HepG2 (cell line): ENCODE measurements around the gene DDC. TPM values are rescaled to one million over a fixed set of nuclear protein-coding genes. Genes with fewer than 3 reads are reported as not detected.

Experiments
- ATAC-seq: fragments of 200-7000 bp; cut with Tn5 transposase; 3 replicates; pipeline ENCODE4 v1.9.1; 2020; ENCODE audit warnings: mild to moderate bottlenecking, moderate library complexity
- BruUV-seq: library from RNA; stranded (reverse); fragments of 400-500 nt; replicated peaks from 2 replicates; lab custom pipeline; 2021; lab: Mats Ljungman, UMichigan
- CTCF ChIA-PET: fragments of 300-600 bp; formaldehyde crosslinking; extraction: SDS; loops from one replicate; lab custom pipeline; 2021; ENCODE audit warnings: low total read pairs, inconsistent platforms, low intra/inter-chr PET ratio; lab: Yijun Ruan, JAX
- POLR2A ChIA-PET: fragments of 350-600 bp; sonication (Branson Sonifier 250); formaldehyde crosslinking; loops from one replicate; lab custom pipeline; 2020; ENCODE audit warnings: antibody characterized with exemption, inconsistent platforms; lab: Yijun Ruan, JAX
- DNase-seq: peaks from one replicate; pipeline ENCODE4 v3.0.0-alpha.2; 2015; ENCODE audit warnings: low spot score
- FAIRE-seq: peaks from 3 replicates; lab custom pipeline; 2011; peaks lifted over from hg19 to GRCh38; lab: Jason Lieb, UNC
- H2AFZ ChIP-seq: one replicate; pipeline ENCODE4 v1.6.1; 2011; ENCODE audit warnings: low read length, inconsistent platforms
- H3K27ac ChIP-seq: fragments of 300-600 bp; 3 replicates; pipeline ENCODE4 v1.8.0; 2011; ENCODE audit warnings: mixed run types, mild to moderate bottlenecking, mixed read lengths, low read length, inconsistent platforms; ENCODE audit not compliant: insufficient read depth; ENCODE audit errors: extremely low read length
- H3K27me3 ChIP-seq, 2 experiments: fragments of 200-600 bp in 1 of 2; 2 replicates in 1 of 2; 3 replicates in 1 of 2; pipeline versions ENCODE4 v1.6.0 to v1.8.0; 2011; ENCODE audit warnings: low read length in 2 of 2, mild to moderate bottlenecking in 2 of 2, moderate library complexity in 2 of 2, inconsistent platforms in 1 of 2; ENCODE audit not compliant: insufficient read depth in 2 of 2, control insufficient read depth in 1 of 2
- H3K36me3 ChIP-seq, 2 experiments: fragments of 200-600 bp in 1 of 2; replicated peaks in 1 of 2; 2 replicates in 1 of 2; 3 replicates in 1 of 2; pipeline versions ENCODE4 v1.5.1 to v1.8.0; 2011; ENCODE audit warnings: low read length in 2 of 2, inconsistent platforms in 1 of 2; ENCODE audit not compliant: insufficient read depth in 2 of 2, control insufficient read depth in 1 of 2
- H3K4me1 ChIP-seq: 2 replicates; pipeline ENCODE4 v1.5.1; 2012; ENCODE audit warnings: low read length, inconsistent platforms; ENCODE audit not compliant: insufficient read depth
- H3K4me2 ChIP-seq: 2 replicates; pipeline ENCODE4 v1.6.0; 2011; ENCODE audit warnings: low read depth, low read length, inconsistent platforms
- H3K4me3 ChIP-seq, 3 experiments: fragments of 200-600 bp in 1 of 3; sonication (generic), shearing (Covaris generic) in 1 of 3; replicated peaks in 1 of 3; 2 replicates each; pipeline ENCODE4 v1.5.1; 2011 to 2016; ENCODE audit warnings: low read length in 3 of 3, inconsistent platforms in 2 of 3, low read depth in 2 of 3, mild to moderate bottlenecking in 2 of 3, control low read depth in 1 of 3, mixed read lengths in 1 of 3; ENCODE audit not compliant: insufficient read depth in 1 of 3
- H3K79me2 ChIP-seq: one replicate; pipeline ENCODE4 v1.6.1; 2011; ENCODE audit warnings: low read length, inconsistent platforms; ENCODE audit not compliant: insufficient read depth
- H3K9ac ChIP-seq: 2 replicates; pipeline ENCODE4 v1.6.0; 2011; ENCODE audit warnings: mild to moderate bottlenecking, low read depth, low read length, inconsistent platforms; ENCODE audit not compliant: insufficient read depth
- H3K9me3 ChIP-seq: 2 replicates; pipeline ENCODE4 v1.5.1; 2012; ENCODE audit warnings: mild to moderate bottlenecking, low read length
- H4K20me1 ChIP-seq: 2 replicates; pipeline ENCODE4 v1.6.0; 2011; ENCODE audit warnings: inconsistent platforms, mild to moderate bottlenecking, low read length, moderate library complexity; ENCODE audit not compliant: insufficient read depth
- CREBL2 ChIP-seq: sonication (generic); formaldehyde crosslinking; IDR thresholded peaks from 2 replicates; pipeline ENCODE4 v1.8.1; 2023; ENCODE audit warnings: missing genetic modification reagents, mild to moderate bottlenecking, borderline replicate concordance
- MXD4 ChIP-seq: IDR thresholded peaks from 2 replicates; pipeline ENCODE4 v1.6.1; 2016; ENCODE audit warnings: mild to moderate bottlenecking, missing biosample characterization, missing genetic modification reagents
- PPARG ChIP-seq: conservative IDR thresholded peaks from 2 replicates; pipeline ENCODE4 v1.6.1; 2016; ENCODE audit warnings: missing biosample characterization, missing genetic modification reagents
- USF2 ChIP-seq, 2 experiments: sonication (generic) in 1 of 2; formaldehyde crosslinking in 1 of 2; IDR thresholded peaks; 2 replicates each; pipeline versions ENCODE4 v1.5.1 to v1.6.1; 2011 to 2020; ENCODE audit warnings: borderline replicate concordance in 1 of 2, low read depth in 1 of 2, low read length in 1 of 2, mild to moderate bottlenecking in 1 of 2, missing genetic modification reagents in 1 of 2, moderate library complexity in 1 of 2
- ZNF781 ChIP-seq: sonication (generic); formaldehyde crosslinking; IDR thresholded peaks from 2 replicates; pipeline ENCODE4 v1.5.1; 2020; ENCODE audit warnings: borderline replicate concordance, mild to moderate bottlenecking, missing genetic modification reagents; ENCODE audit errors: not compliant biosample characterization
- ZSCAN29 ChIP-seq: sonication (generic); formaldehyde crosslinking; conservative IDR thresholded peaks from 2 replicates; pipeline ENCODE4 v1.4.0; 2020; ENCODE audit warnings: mild to moderate bottlenecking, missing genetic modification reagents
- WGBS: methylation state at CpG from one replicate; pipeline ENCODE4 v1.1.6; 2017; ENCODE audit warnings: low lambda C conversion rate; 5-methylcytosine and 5-hydroxymethylcytosine counted together
- in situ Hi-C: cut with HindIII; loops from 2 replicates; pipeline ENCODE4 v1.10.0; 2017; ENCODE audit warnings: low pct_unique_long_range_greater_than_20kb; ENCODE audit not compliant: extremely low pct_ligation_motif_present
- intact Hi-C: fragments of 100-400 bp; cut with micrococcal nuclease; formaldehyde crosslinking; loops from one replicate; pipeline ENCODE4 v1.10.0; 2022; ENCODE audit not compliant: unreplicated experiment
- polyA plus RNA-seq, 8 experiments: library from polyadenylated mRNA; depleted of rRNA in 3 of 8; stranded (reverse) in 7 of 8; unstranded in 1 of 8; fragments of >200 nt; fragmentation: Illumina TruSeq in 4 of 8; extraction: Trizol in 4 of 8; gene quantifications; 2 replicates each; pipeline versions ENCODE4 v1.2.1 to v1.2.3, GENCODE V29; 2011 to 2016; ENCODE audit warnings: low read depth in 4 of 8, missing spikeins in 1 of 8, mixed read lengths in 1 of 8; ENCODE audit not compliant: insufficient read depth in 1 of 8
- total RNA-seq, 5 experiments: library from RNA; depleted of rRNA; stranded (reverse); fragments of >200 nt; fragmentation: Illumina TruSeq; extraction: Trizol; gene quantifications; 2 replicates each; pipeline ENCODE4 v1.2.3, GENCODE V29; 2016; ENCODE audit warnings: low read depth in 1 of 5

The DDC gene
- total and polyA plus RNA-seq, 2 of the 13 experiments (the other 11 are each of a cell fraction or from before 2014, with no cell fraction given) = 11.7 to 93.3 TPM

- TF ChIP-seq USF2 (IDR thresholded peaks at IDR 0.05; ENCODE audit: low read depth, low read length) (no peak), USF2 (CRISPR knock-in tag; IDR thresholded peaks at IDR 0.05; ENCODE audit: borderline replicate concordance) (no peak), CREBL2 (CRISPR knock-in tag) (no peak), ZNF781 (no peak), MXD4 (no peak), ZSCAN29 (CRISPR knock-in tag) (no peak)
Observed at GRCh38 chr7:50607524-50608125, 42.4 kb upstream of the DDC start (continued).

GRCh38 chr7:50605059-50605458 lies 39.9 kb upstream of the DDC start:
- POLR2A ChIA-PET = no interaction called here
- in situ Hi-C loops = no loop called here
- Histone ChIP-seq H3K4me2 (no peak overlapping the region), H3K4me1 (no peaks in the 10 kb centered on the region), H2AFZ (no peak overlapping the region), H4K20me1 (no peaks in the 10 kb centered on the region), H3K79me2 (no peaks in the 10 kb centered on the region), H3K9ac (no peak overlapping the region), H3K36me3 (no peaks in the 10 kb centered on the region), H3K27ac (no peak overlapping the region), H3K27me3 (no peaks in the 10 kb centered on the region), H3K4me3 (no peak overlapping the region), H3K9me3 (no peaks in the 10 kb centered on the region)
- TF ChIP-seq PPARG (CRISPR knock-in tag) = no peak
- intact Hi-C loops = no loop called here
- FAIRE-seq (no peak), DNase-seq (no peak), ATAC-seq (no peak)
- 91% methylated on average over 8 of the region's 13 CpGs for WGBS
- CTCF ChIA-PET = no interaction called here
- no TSS peak for BruUV-seq
